ENCODE data around the gene SLC16A7. TPM values are rescaled to one million over a fixed set of nuclear protein-coding genes. Genes with fewer than 3 reads are reported as not detected.

The SLC16A7 gene
- total and polyA plus RNA-seq, 2 of the 8 experiments (the other 6 are each of a cell fraction or from before 2014, with no cell fraction given): 0.74 to 4.3 TPM

GRCh38 chr12:59615392-59616165, 19.8 kb downstream of the SLC16A7 start (continued):
- TF ChIP-seq CHD7 (IDR thresholded peaks at IDR 0.05; ENCODE audit: insufficient replicate concordance, low read length) (no peak), CHD2 (IDR thresholded peaks at IDR 0.05; ENCODE audit: low read length) (no peak), FOSL1 (IDR thresholded peaks at IDR 0.05; ENCODE audit: insufficient read depth, low read depth, low read length) (no peak), POLR2A (IDR thresholded peaks at IDR 0.05; ENCODE audit: control extremely low read depth in 1 of 2, low read depth in 2 of 2, low read length in 2 of 2) (no peak), CTBP2 (IDR thresholded peaks at IDR 0.05; ENCODE audit: borderline replicate concordance, insufficient read depth, insufficient read length, low read length) (no peak), EP300 (IDR thresholded peaks at IDR 0.05; ENCODE audit: borderline replicate concordance in 1 of 2, low read depth in 2 of 2, low read length in 2 of 2) (no peak), SP4 (IDR thresholded peaks at IDR 0.05; ENCODE audit: low read length) (no peak), ATF3 (IDR thresholded peaks at IDR 0.05; ENCODE audit: insufficient read depth, low read depth, low read length) (no peak), POU5F1 (IDR thresholded peaks at IDR 0.05; ENCODE audit: low read depth, low read length) (no peak), TAF1 (IDR thresholded peaks at IDR 0.05; ENCODE audit: low read depth, low read length) (no peak)

Measured in H1 (cell line).